IMR-90 (cell line): ENCODE results near the gene POTEE. TPM values are rescaled to one million over a fixed set of nuclear protein-coding genes. Genes with fewer than 3 reads are reported as not detected.
"Not testable (repeated sequence)": the region's sequence is repeated elsewhere in the genome, so short reads cannot be mapped to it uniquely, and the experiment has no call there.

Experiments
- ATAC-seq: fragments of 200-7000 bp; cut with Tn5 transposase; 2 replicates; pipeline ENCODE4 v1.9.1; 2020; ENCODE audit warnings: low read depth, mild to moderate bottlenecking, moderate library complexity
- Bru-seq: library from RNA; stranded (reverse); fragments of 400-500 nt; gene quantifications from one replicate; lab custom pipeline; 2021; lab: Mats Ljungman, UMichigan
- BruChase-seq, 2 experiments: library from RNA; stranded (reverse); fragments of 400-500 nt; gene quantifications; one replicate each; lab custom pipeline; 2021; lab: Mats Ljungman, UMichigan
- BruUV-seq: library from RNA; stranded (reverse); fragments of 400-500 nt; replicated peaks from 2 replicates; lab custom pipeline; 2021; lab: Mats Ljungman, UMichigan
- CTCF ChIA-PET: fragments of 300-600 bp; formaldehyde crosslinking; extraction: SDS; loops from one replicate; lab custom pipeline; 2021; ENCODE audit warnings: antibody characterized with exemption; lab: Yijun Ruan, JAX
- POLR2A ChIA-PET: fragments of 300-600 bp; sonication (Branson Sonifier 250); formaldehyde crosslinking; loops from one replicate; lab custom pipeline; 2022; ENCODE audit warnings: antibody characterized with exemption; ENCODE audit not compliant: unreplicated experiment; lab: Charles Lee
- DNase-seq: peaks from one replicate; pipeline ENCODE4 v3.0.0; 2013
- H2AFZ ChIP-seq: replicated peaks from 2 replicates; pipeline ENCODE3; 2013; ENCODE audit warnings: low read length, mild to moderate bottlenecking; ENCODE audit not compliant: poor library complexity
- H2AK5ac ChIP-seq: 2 replicates; pipeline ENCODE4 v1.6.1; 2013; ENCODE audit warnings: low read depth, low read length, inconsistent platforms
- H2AK9ac ChIP-seq: replicated peaks from 2 replicates; pipeline ENCODE3; 2013; ENCODE audit warnings: mild to moderate bottlenecking, low read depth, low read length, moderate library complexity; ENCODE audit not compliant: poor library complexity
- H2BK120ac ChIP-seq: 2 replicates; pipeline ENCODE4 v1.6.1; 2013; ENCODE audit warnings: low read depth, low read length, inconsistent platforms
- H2BK15ac ChIP-seq: 3 replicates; pipeline ENCODE4 v1.6.1; 2013; ENCODE audit warnings: low read depth, low read length, inconsistent platforms
- H2BK20ac ChIP-seq: 2 replicates; pipeline ENCODE4 v1.6.1; 2013; ENCODE audit warnings: low read depth, mild to moderate bottlenecking, inconsistent platforms, low read length, moderate library complexity
- H2BK5ac ChIP-seq: 2 replicates; pipeline ENCODE4 v1.6.1; 2013; ENCODE audit warnings: mild to moderate bottlenecking, low read depth, low read length, inconsistent platforms; ENCODE audit not compliant: poor library complexity, severe bottlenecking
- H3K14ac ChIP-seq: replicated peaks from 2 replicates; pipeline ENCODE4 v1.6.1; 2013; ENCODE audit warnings: low read depth, low read length, inconsistent platforms
- H3K18ac ChIP-seq: 2 replicates; pipeline ENCODE4 v1.6.1; 2013; ENCODE audit warnings: low read depth, low read length, control low read depth
- H3K23ac ChIP-seq: 2 replicates; pipeline ENCODE4 v1.6.1; 2013; ENCODE audit warnings: low read depth, low read length, inconsistent platforms
- H3K27ac ChIP-seq: 2 replicates; pipeline ENCODE4 v1.5.1; 2013; ENCODE audit warnings: mild to moderate bottlenecking, control low read depth, low read length; ENCODE audit not compliant: insufficient read depth
- H3K27me3 ChIP-seq: 2 replicates; pipeline ENCODE4 v1.6.1; 2013; ENCODE audit warnings: low read length; ENCODE audit not compliant: control insufficient read depth, insufficient read depth
- H3K36me3 ChIP-seq: 2 replicates; pipeline ENCODE4 v1.6.1; 2013; ENCODE audit warnings: low read length, mixed read lengths; ENCODE audit not compliant: control insufficient read depth, insufficient read depth
- H3K4ac ChIP-seq: 2 replicates; pipeline ENCODE4 v1.6.1; 2013; ENCODE audit warnings: low read depth, low read length, inconsistent platforms
- H3K4me1 ChIP-seq: 2 replicates; pipeline ENCODE4 v1.6.1; 2013; ENCODE audit warnings: low read length, mixed read lengths; ENCODE audit not compliant: control insufficient read depth, insufficient read depth
- H3K4me2 ChIP-seq: 2 replicates; pipeline ENCODE4 v1.6.1; 2013; ENCODE audit warnings: low read depth, mild to moderate bottlenecking, control low read depth, low read length, moderate library complexity
- H3K4me3 ChIP-seq: 2 replicates; pipeline ENCODE4 v1.5.1; 2013; ENCODE audit warnings: low read depth, mild to moderate bottlenecking, control low read depth, low read length, moderate library complexity; ENCODE audit not compliant: insufficient read depth
- H3K56ac ChIP-seq: 2 replicates; pipeline ENCODE4 v1.6.1; 2013; ENCODE audit warnings: low read length, inconsistent platforms; ENCODE audit not compliant: insufficient read depth; ENCODE audit errors: extremely low read depth
- H3K79me1 ChIP-seq, 2 experiments: 2 replicates each; pipeline ENCODE4 v1.6.1; 2013; ENCODE audit warnings: low read length in 2 of 2, inconsistent platforms in 1 of 2, low read depth in 1 of 2
- H3K9ac ChIP-seq: 2 replicates; pipeline ENCODE4 v1.6.1; 2013; ENCODE audit warnings: low read depth, low read length, control low read depth
- H3K9me1 ChIP-seq: 2 replicates; pipeline ENCODE4 v1.6.1; 2013; ENCODE audit warnings: low read length, inconsistent platforms; ENCODE audit not compliant: insufficient read depth
- H3K9me3 ChIP-seq: 2 replicates; pipeline ENCODE4 v1.6.1; 2013; ENCODE audit warnings: low read length; ENCODE audit not compliant: control insufficient read depth, insufficient read depth
- H4K20me1 ChIP-seq: 2 replicates; pipeline ENCODE4 v1.6.1; 2013; ENCODE audit warnings: low read length, inconsistent platforms; ENCODE audit not compliant: insufficient read depth
- H4K5ac ChIP-seq: 2 replicates; pipeline ENCODE4 v1.6.1; 2013; ENCODE audit warnings: mild to moderate bottlenecking, low read depth, low read length, control low read depth
- H4K8ac ChIP-seq, 2 experiments: 2 replicates each; pipeline ENCODE4 v1.6.1; 2013; ENCODE audit warnings: low read depth in 2 of 2, low read length in 2 of 2, control low read depth in 1 of 2, inconsistent platforms in 1 of 2
- H4K91ac ChIP-seq: 2 replicates; pipeline ENCODE4 v1.6.1; 2013; ENCODE audit warnings: low read depth, low read length, inconsistent platforms; ENCODE audit not compliant: insufficient read depth
- WGBS, 2 experiments: methylation state at CpG; one replicate each; pipeline versions ENCODE4 v1.1.5 to v1.1.7; 2013; ENCODE audit warnings: missing lambda C conversion rate in 2 of 2; ENCODE audit not compliant: insufficient read length in 1 of 2; ENCODE audit errors: extremely low coverage in 2 of 2; 5-methylcytosine and 5-hydroxymethylcytosine counted together
- dilution Hi-C: fragments of 300-500 bp; cut with HindIII; formaldehyde crosslinking; loops from one replicate; pipeline ENCODE4 v1.14.3; 2018; ENCODE audit warnings: low sequenced_read_pairs; ENCODE audit not compliant: unreplicated experiment
- in situ Hi-C: fragments of 300-500 bp; cut with MboI; formaldehyde crosslinking; loops from 3 replicates; pipeline ENCODE4 v1.14.3; 2019; ENCODE audit warnings: low sequenced_read_pairs, inconsistent platforms, mixed read lengths
- intact Hi-C: fragments of 100-400 bp; cut with micrococcal nuclease; formaldehyde crosslinking; loops from 2 replicates; pipeline ENCODE4 v1.10.0; 2022
- long read RNA-seq: library from polyadenylated mRNA; unstranded; transcript quantifications from one replicate; pipeline ENCODE4 v2.0.0, GENCODE V29; 2021; ENCODE audit not compliant: unreplicated experiment
- polyA plus RNA-seq, 3 experiments: library from polyadenylated mRNA; depleted of rRNA; stranded (reverse); fragments of >200 nt; gene quantifications; 2 replicates each; pipeline ENCODE4 v1.2.3, GENCODE V29; 2012; ENCODE audit warnings: low replicate concordance in 1 of 3
- total RNA-seq: library from RNA; depleted of rRNA; stranded (reverse); fragments of >200 nt; gene quantifications from 2 replicates; pipeline ENCODE4 v1.2.3, GENCODE V29; 2012; rRNA removed

The POTEE gene
- total RNA-seq, result not detected in 2 replicates
- 0.02 TPM in 1 of 2 replicates, not detected in the other for polyA plus RNA-seq (2012; rRNA removed)
- not detected in 2 replicates for polyA plus RNA-seq (2012; cell fraction: cytosol; rRNA removed)
- not detected in 2 replicates for polyA plus RNA-seq (2012; cell fraction: nucleus; rRNA removed; ENCODE audit: low replicate concordance)
- not detected for Bru-seq, nascent RNA
- not detected for BruChase-seq, experiment 1, labeled RNA remaining after a 6-hour chase
- not detected for BruChase-seq, experiment 2, labeled RNA remaining after a 2-hour chase
- long read RNA-seq, result 0 reads

- H4K8ac ChIP-seq, H2AK9ac ChIP-seq, H2AFZ ChIP-seq, BruUV-seq, H3K23ac ChIP-seq, H3K14ac ChIP-seq, H2BK20ac ChIP-seq, H3K9ac ChIP-seq, in situ Hi-C loops, DNase-seq, H2BK5ac ChIP-seq, H3K18ac ChIP-seq, POLR2A ChIA-PET, H4K20me1 ChIP-seq, H2BK120ac ChIP-seq, CTCF ChIA-PET, H3K4me1 ChIP-seq, H2BK15ac ChIP-seq, H3K27me3 ChIP-seq, H3K9me3 ChIP-seq, ATAC-seq, H3K4ac ChIP-seq, H4K5ac ChIP-seq, intact Hi-C loops, H3K4me2 ChIP-seq, dilution Hi-C loops, H3K9me1 ChIP-seq, H3K4me3 ChIP-seq, H4K91ac ChIP-seq, H3K27ac ChIP-seq, H3K56ac ChIP-seq, H2AK5ac ChIP-seq, H3K36me3 ChIP-seq, H3K79me1 ChIP-seq: not testable (repeated sequence)
- 100% methylated on average over 1 of the region's 33 CpGs; no CpG with 5 or more reads in 1 of the 2 experiments for WGBS, 2 experiments
These were observed at the start of gene POTEE for GRCh38 chr2:131209030-131209772. Gene POTEE (plus strand): TSS chr2:131209536. CDS start chr2:131218403, 8,867 bp downstream.

DNA sequence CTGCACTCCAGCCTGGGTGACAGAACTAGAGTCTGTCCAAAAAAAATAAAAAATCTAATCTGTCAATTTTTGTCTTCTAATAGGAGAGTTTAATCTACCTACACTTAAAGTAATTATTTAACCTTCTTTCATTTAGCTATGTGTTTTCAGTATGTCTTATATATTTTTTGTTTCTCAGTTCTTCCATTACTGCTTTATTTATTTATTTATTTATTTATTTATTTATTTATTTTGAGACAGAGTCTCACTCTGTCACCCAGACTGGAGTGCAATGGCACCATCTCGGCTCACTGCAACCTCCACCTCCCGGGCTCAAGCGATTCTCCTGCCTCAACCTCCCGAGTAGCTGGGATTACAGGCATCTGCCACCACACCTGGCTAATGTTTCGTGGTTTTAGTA lies 43.8 kb upstream of the POTEE start:
- CTCF ChIA-PET, result interaction anchor here (1.0 kb wide), 1 partner anchor 636 kb away, joined by 4 read pairs; no protein-coding TSS in a partner anchor
- H3K23ac ChIP-seq, H2BK5ac ChIP-seq, H4K8ac ChIP-seq, dilution Hi-C loops, ATAC-seq, H4K20me1 ChIP-seq, H2BK20ac ChIP-seq, H3K14ac ChIP-seq, BruUV-seq, H3K27ac ChIP-seq, H2AK9ac ChIP-seq, intact Hi-C loops, H3K27me3 ChIP-seq, H3K4me1 ChIP-seq, H3K9ac ChIP-seq, H4K5ac ChIP-seq, H2AFZ ChIP-seq, H4K91ac ChIP-seq, H3K4ac ChIP-seq, H3K56ac ChIP-seq, H3K36me3 ChIP-seq, H3K18ac ChIP-seq, H3K9me3 ChIP-seq, H3K4me3 ChIP-seq, H2BK15ac ChIP-seq, H2AK5ac ChIP-seq, H3K9me1 ChIP-seq, H3K4me2 ChIP-seq, H3K79me1 ChIP-seq, POLR2A ChIA-PET, DNase-seq, H2BK120ac ChIP-seq: not testable (repeated sequence)
- in situ Hi-C loops, result loop anchor here (25.0 kb wide), 1 partner anchor 172 kb away; no protein-coding TSS in a partner anchor
- 83% methylated on average over 4 of the region's 5 CpGs; no CpG with 5 or more reads in 1 of the 2 experiments for WGBS, 2 experiments
